CD14-positive monocyte (primary cell): ENCODE results near the gene PAK1IP1. TPM values are rescaled to one million over a fixed set of nuclear protein-coding genes. Genes with fewer than 3 reads are reported as not detected.

Source experiments
- DNase-seq, 3 donors: peaks; one replicate each; pipeline ENCODE4 v3.0.0-alpha.2; 2011 to 2022
- H2AFZ ChIP-seq: 2 replicates; pipeline ENCODE4 v1.6.0; 2012; ENCODE audit warnings: mild to moderate bottlenecking, low read depth, low read length, inconsistent platforms; ENCODE audit not compliant: insufficient read depth, poor library complexity, severe bottlenecking
- H3K27ac ChIP-seq, 2 donors: 1 replicate in 1 of 2; 2 replicates in 1 of 2; pipeline ENCODE4 v1.5.1; 2012 to 2013; ENCODE audit warnings: low read length in 2 of 2, control low read depth in 1 of 2, inconsistent platforms in 1 of 2, low read depth in 1 of 2, mild to moderate bottlenecking in 1 of 2
- H3K27me3 ChIP-seq, 2 donors: one replicate each; pipeline versions ENCODE4 v1.6.0 to v1.6.1; 2011 to 2013; ENCODE audit warnings: low read length in 2 of 2; ENCODE audit not compliant: control insufficient read depth in 2 of 2, insufficient read depth in 2 of 2
- H3K36me3 ChIP-seq, 2 donors: replicated peaks in 1 of 2; 1 replicate in 1 of 2; 2 replicates in 1 of 2; pipeline versions ENCODE4 v1.5.1 to v1.6.1; 2012 to 2013; ENCODE audit warnings: low read length in 2 of 2, control low read depth in 1 of 2, inconsistent platforms in 1 of 2, mild to moderate bottlenecking in 1 of 2; ENCODE audit not compliant: insufficient read depth in 2 of 2, control insufficient read depth in 1 of 2
- H3K4me1 ChIP-seq, 2 donors: 1 replicate in 1 of 2; 2 replicates in 1 of 2; pipeline versions ENCODE4 v1.5.1 to v1.6.1; 2012 to 2013; ENCODE audit warnings: low read length in 2 of 2, control low read depth in 1 of 2, inconsistent platforms in 1 of 2, mild to moderate bottlenecking in 1 of 2, moderate library complexity in 1 of 2; ENCODE audit not compliant: insufficient read depth in 2 of 2, control insufficient read depth in 1 of 2
- H3K4me2 ChIP-seq: replicated peaks from 2 replicates; pipeline ENCODE3; 2012; ENCODE audit warnings: low read length, moderate library complexity, mild to moderate bottlenecking; ENCODE audit not compliant: poor library complexity, severe bottlenecking; ENCODE audit errors: extremely low read depth
- H3K4me3 ChIP-seq, 3 experiments: fragments of 200-600 bp in 1 of 3; sonication (generic) in 1 of 3; replicated peaks in 1 of 3; 1 replicate in 2 of 3; 2 replicates in 1 of 3; pipeline ENCODE4 v1.5.1; 2011 to 2013; ENCODE audit warnings: low read length in 3 of 3, mild to moderate bottlenecking in 3 of 3, control low read depth in 2 of 3, low read depth in 2 of 3, inconsistent platforms in 1 of 3, moderate library complexity in 1 of 3
- H3K79me2 ChIP-seq: 2 replicates; pipeline ENCODE4 v1.6.0; 2012; ENCODE audit warnings: mild to moderate bottlenecking, control low read depth, inconsistent platforms, low read length, moderate library complexity; ENCODE audit not compliant: insufficient read depth
- H3K9ac ChIP-seq: 2 replicates; pipeline ENCODE4 v1.6.0; 2017; ENCODE audit warnings: low read length, mild to moderate bottlenecking; ENCODE audit not compliant: insufficient read depth, poor library complexity, severe bottlenecking
- H3K9me3 ChIP-seq, 2 donors: replicated peaks in 1 of 2; 1 replicate in 1 of 2; 2 replicates in 1 of 2; pipeline versions ENCODE4 v1.5.1 to v1.6.1; 2012 to 2013; ENCODE audit warnings: low read length in 2 of 2, control low read depth in 1 of 2; ENCODE audit not compliant: control insufficient read depth in 1 of 2, insufficient read depth in 1 of 2
- H4K20me1 ChIP-seq: 2 replicates; pipeline ENCODE4 v1.6.0; 2012; ENCODE audit warnings: mild to moderate bottlenecking, low read length, control low read depth, moderate library complexity; ENCODE audit not compliant: insufficient read depth
- H3K27ac Mint-ChIP-seq, 7 donors: one replicate each; pipeline ENCODE4 v1.8.0; 2020; ENCODE audit warnings: mild to moderate bottlenecking in 7 of 7, mixed read lengths in 7 of 7, moderate library complexity in 6 of 7, inconsistent platforms in 2 of 7
- H3K27me3 Mint-ChIP-seq, 3 donors: one replicate each; pipeline ENCODE4 v1.8.0; 2021 to 2022; ENCODE audit warnings: low read depth in 3 of 3, mild to moderate bottlenecking in 3 of 3, mixed read lengths in 3 of 3, moderate library complexity in 3 of 3, inconsistent platforms in 1 of 3
- H3K36me3 Mint-ChIP-seq, 2 donors: one replicate each; pipeline ENCODE4 v1.8.0; 2020; ENCODE audit warnings: mixed read lengths in 2 of 2, inconsistent platforms in 1 of 2, mild to moderate bottlenecking in 1 of 2
- H3K4me1 Mint-ChIP-seq: one replicate; pipeline ENCODE4 v1.8.0; 2020; ENCODE audit warnings: mild to moderate bottlenecking, mixed read lengths
- H3K4me3 Mint-ChIP-seq, 2 donors: one replicate each; pipeline ENCODE4 v1.8.0; 2020; ENCODE audit warnings: mild to moderate bottlenecking in 2 of 2, mixed read lengths in 2 of 2, moderate library complexity in 1 of 2
- H3K9me3 Mint-ChIP-seq, 7 donors: one replicate each; pipeline ENCODE4 v1.8.0; 2020 to 2022; ENCODE audit warnings: mixed read lengths in 7 of 7, mild to moderate bottlenecking in 6 of 7, moderate library complexity in 6 of 7, inconsistent platforms in 2 of 7
- CTCF ChIP-seq: fragments of 200-600 bp; IDR thresholded peaks from one replicate; pipeline ENCODE4 v1.8.0; 2022; ENCODE audit warnings: antibody characterized with exemption, mild to moderate bottlenecking
- WGBS: methylation state at CpG from one replicate; pipeline ENCODE4 v1.1.5; 2013; ENCODE audit warnings: missing lambda C conversion rate; ENCODE audit not compliant: insufficient coverage; 5-methylcytosine and 5-hydroxymethylcytosine counted together
- intact Hi-C, 2 donors: fragments of 100-400 bp; cut with micrococcal nuclease; formaldehyde crosslinking; loops; one replicate each; pipeline versions ENCODE4 v1.15.0 to v1.15.1; 2023
- polyA plus RNA-seq, 3 donors: library from polyadenylated mRNA; depleted of rRNA in 1 of 3; unstranded in 2 of 3; stranded (reverse) in 1 of 3; fragments of 300-500 nt in 2 of 3; fragments of >200 nt in 1 of 3; fragmentation: Illumina TruSeq in 2 of 3; gene quantifications; 1 replicate in 2 of 3; 2 replicates in 1 of 3; pipeline ENCODE4 v1.2.3, GENCODE V29; 2012 to 2021

PAK1IP1 gene
- polyA plus RNA-seq, 3 donors = 6.2 to 13.3 (median 11.7) TPM

- Mint-ChIP-seq H3K9me3 (peaks cover 0 to 6% (median 2%) of the 10 kb centered on the region in 7 donors), H3K36me3 (peaks cover 0 to 4% of the 10 kb centered on the region in 2 donors), H3K4me1 (peaks cover 19% of the 10 kb centered on the region), H3K27ac (peak overlapping the region; percentile 11 to 74 (median 50)), H3K4me3 (peak overlapping the region; percentile 54 to 84), H3K27me3 (peaks cover 0 to 11% (median 5%) of the 10 kb centered on the region in 3 donors)
- intact Hi-C loops = no loop called here
- Histone ChIP-seq H3K4me1 (peaks cover 11 to 12% of the 10 kb centered on the region in 2 donors), H3K27ac (peak overlapping the region in 1 of 2 donors; percentile 36), H4K20me1 (no peaks in the 10 kb centered on the region), H3K4me3 (peak overlapping the region in 2 of 3 experiments; percentile 25 to 63), H3K4me2 (peak overlapping the region; percentile 68), H3K9me3 (peaks cover 0 to 7% of the 10 kb centered on the region in 2 donors), H3K27me3 (peaks cover 0 to 3% of the 10 kb centered on the region in 2 donors), H3K79me2 (no peaks in the 10 kb centered on the region), H3K9ac (no peak overlapping the region), H3K36me3 (no peaks in the 10 kb centered on the region), H2AFZ (peak overlapping the region; percentile 51)
- WGBS = 30% methylated on average over 2 of the region's 12 CpGs
- DNase-seq = peak; percentile 48 to 72 (median 49)
- no peak for TF ChIP-seq CTCF
These were observed 39.2 kb upstream of the PAK1IP1 start for GRCh38 chr6:10655508-10656055.

GRCh38 chr6:10658910-10659698 is 35.7 kb upstream of the PAK1IP1 start:
- H3K36me3 Mint-ChIP-seq = no peaks in the 10 kb centered on the region
- Histone ChIP-seq H2AFZ (no peak overlapping the region), H3K9ac (no peak overlapping the region), H3K4me3 (peak overlapping the region in 2 of 3 experiments; percentile 18 to 34), H3K9me3 (peaks cover 0 to 7% of the 10 kb centered on the region in 2 donors), H3K27ac (no peak overlapping the region), H3K4me1 (peaks cover 11 to 12% of the 10 kb centered on the region in 2 donors), H3K79me2 (no peaks in the 10 kb centered on the region), H4K20me1 (no peaks in the 10 kb centered on the region), H3K4me2 (no peak overlapping the region), H3K36me3 (no peaks in the 10 kb centered on the region), H3K27me3 (peaks cover 0 to 3% of the 10 kb centered on the region in 2 donors)
- H3K27ac Mint-ChIP-seq = peak overlapping the region in 3 of 7 donors; percentile 21 to 73 (median 31)
- peak overlapping the region; percentile 69 to 73 for H3K4me3 Mint-ChIP-seq
- no peak for TF ChIP-seq CTCF
- intact Hi-C loops = no loop called here
- WGBS = 86% methylated on average over 20 of the region's 24 CpGs
- peaks cover 0 to 6% (median 2%) of the 10 kb centered on the region in 3 donors for H3K27me3 Mint-ChIP-seq
- DNase-seq = no peak
- H3K4me1 Mint-ChIP-seq = peaks cover 19% of the 10 kb centered on the region
- H3K9me3 Mint-ChIP-seq = peaks cover 0 to 13% (median 6%) of the 10 kb centered on the region in 7 donors
